Measurements from ENCODE around the gene PIGR. TPM values are rescaled to one million over a fixed set of nuclear protein-coding genes. Genes with fewer than 3 reads are reported as not detected.

The PIGR gene
- total and polyA plus RNA-seq, 9 of the 15 experiments (the other 6 are each of a cell fraction or from before 2014, with no cell fraction given), result 0.01 to 1.5 (median 0.03) TPM; not detected in 4

DNA sequence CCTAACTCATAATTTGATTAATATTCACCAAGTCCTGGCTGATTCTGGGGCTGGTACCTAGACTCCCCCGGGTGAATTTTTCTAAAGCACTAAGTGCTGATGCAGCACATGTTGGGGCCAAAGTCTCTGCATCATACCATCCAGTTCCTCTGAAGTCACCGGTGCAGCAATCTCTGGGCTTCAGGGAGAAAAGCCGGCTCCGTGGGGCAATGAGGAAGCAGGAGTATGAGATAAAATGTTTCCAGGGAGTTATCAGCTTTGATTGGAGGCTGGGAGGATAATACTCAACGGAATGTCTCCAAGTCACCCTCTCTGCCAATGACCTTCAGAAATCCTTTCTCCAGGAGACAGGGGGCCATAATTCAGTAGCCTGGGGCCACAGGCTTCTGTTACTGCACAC, 22.8 kb upstream of the PIGR start (continued):
- TF ChIP-seq MAZ (CRISPR knock-in tag; conservative IDR thresholded peaks at IDR 0.05 in 1 of 2, IDR thresholded peaks at IDR 0.05 in 1 of 2) (no peak), NFXL1 (CRISPR knock-in tag; IDR thresholded peaks at IDR 0.05) (no peak), FOXA3 (CRISPR knock-in tag; conservative IDR thresholded peaks at IDR 0.05 in 1 of 2, IDR thresholded peaks at IDR 0.05 in 1 of 2) (no peak), ZNF695 (CRISPR knock-in tag; IDR thresholded peaks at IDR 0.05) (no peak), TCF7L2 (IDR thresholded peaks at IDR 0.05; ENCODE audit: low read depth, low read length) (no peak), ZNF57 (CRISPR knock-in tag; IDR thresholded peaks at IDR 0.05) (no peak), HDAC8 (tag; IDR thresholded peaks at IDR 0.05) (no peak), ATF7 (IDR thresholded peaks at IDR 0.05) (no peak), ZNF165 (CRISPR knock-in tag; IDR thresholded peaks at IDR 0.05; ENCODE audit: borderline replicate concordance) (no peak), RNF2 (IDR thresholded peaks at IDR 0.05) (no peak), MAFG (tag; conservative IDR thresholded peaks at IDR 0.05) (peak; percentile 83), ZNF408 (CRISPR knock-in tag; IDR thresholded peaks at IDR 0.05; ENCODE audit: low read depth) (no peak), HDAC2 (IDR thresholded peaks at IDR 0.05) (0 out of 2 replicates have a peak, but pooled peaks have one; percentile 23), DDX20 (tag; IDR thresholded peaks at IDR 0.05; ENCODE audit: low read depth) (no peak), ZNF175 (CRISPR knock-in tag; IDR thresholded peaks at IDR 0.05; ENCODE audit: low read depth) (no peak)
- TF ChIP-seq, protein P1, sequence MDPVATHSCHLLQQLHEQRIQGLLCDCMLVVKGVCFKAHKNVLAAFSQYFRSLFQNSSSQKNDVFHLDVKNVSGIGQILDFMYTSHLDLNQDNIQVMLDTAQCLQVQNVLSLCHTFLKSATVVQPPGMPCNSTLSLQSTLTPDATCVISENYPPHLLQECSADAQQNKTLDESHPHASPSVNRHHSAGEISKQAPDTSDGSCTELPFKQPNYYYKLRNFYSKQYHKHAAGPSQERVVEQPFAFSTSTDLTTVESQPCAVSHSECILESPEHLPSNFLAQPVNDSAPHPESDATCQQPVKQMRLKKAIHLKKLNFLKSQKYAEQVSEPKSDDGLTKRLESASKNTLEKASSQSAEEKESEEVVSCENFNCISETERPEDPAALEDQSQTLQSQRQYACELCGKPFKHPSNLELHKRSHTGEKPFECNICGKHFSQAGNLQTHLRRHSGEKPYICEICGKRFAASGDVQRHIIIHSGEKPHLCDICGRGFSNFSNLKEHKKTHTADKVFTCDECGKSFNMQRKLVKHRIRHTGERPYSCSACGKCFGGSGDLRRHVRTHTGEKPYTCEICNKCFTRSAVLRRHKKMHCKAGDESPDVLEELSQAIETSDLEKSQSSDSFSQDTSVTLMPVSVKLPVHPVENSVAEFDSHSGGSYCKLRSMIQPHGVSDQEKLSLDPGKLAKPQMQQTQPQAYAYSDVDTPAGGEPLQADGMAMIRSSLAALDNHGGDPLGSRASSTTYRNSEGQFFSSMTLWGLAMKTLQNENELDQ (CRISPR knock-in tag; IDR thresholded peaks at IDR 0.05; ENCODE audit: borderline replicate concordance), result no peak
- TF ChIP-seq, protein P2, sequence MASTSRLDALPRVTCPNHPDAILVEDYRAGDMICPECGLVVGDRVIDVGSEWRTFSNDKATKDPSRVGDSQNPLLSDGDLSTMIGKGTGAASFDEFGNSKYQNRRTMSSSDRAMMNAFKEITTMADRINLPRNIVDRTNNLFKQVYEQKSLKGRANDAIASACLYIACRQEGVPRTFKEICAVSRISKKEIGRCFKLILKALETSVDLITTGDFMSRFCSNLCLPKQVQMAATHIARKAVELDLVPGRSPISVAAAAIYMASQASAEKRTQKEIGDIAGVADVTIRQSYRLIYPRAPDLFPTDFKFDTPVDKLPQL (IDR thresholded peaks at IDR 0.05; ENCODE audit: extremely low read depth, insufficient read length), result no peak
- TF ChIP-seq, protein P3, sequence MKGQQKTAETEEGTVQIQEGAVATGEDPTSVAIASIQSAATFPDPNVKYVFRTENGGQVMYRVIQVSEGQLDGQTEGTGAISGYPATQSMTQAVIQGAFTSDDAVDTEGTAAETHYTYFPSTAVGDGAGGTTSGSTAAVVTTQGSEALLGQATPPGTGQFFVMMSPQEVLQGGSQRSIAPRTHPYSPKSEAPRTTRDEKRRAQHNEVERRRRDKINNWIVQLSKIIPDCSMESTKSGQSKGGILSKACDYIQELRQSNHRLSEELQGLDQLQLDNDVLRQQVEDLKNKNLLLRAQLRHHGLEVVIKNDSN (CRISPR knock-in tag; IDR thresholded peaks at IDR 0.05), result no peak
- TF ChIP-seq, protein P4, sequence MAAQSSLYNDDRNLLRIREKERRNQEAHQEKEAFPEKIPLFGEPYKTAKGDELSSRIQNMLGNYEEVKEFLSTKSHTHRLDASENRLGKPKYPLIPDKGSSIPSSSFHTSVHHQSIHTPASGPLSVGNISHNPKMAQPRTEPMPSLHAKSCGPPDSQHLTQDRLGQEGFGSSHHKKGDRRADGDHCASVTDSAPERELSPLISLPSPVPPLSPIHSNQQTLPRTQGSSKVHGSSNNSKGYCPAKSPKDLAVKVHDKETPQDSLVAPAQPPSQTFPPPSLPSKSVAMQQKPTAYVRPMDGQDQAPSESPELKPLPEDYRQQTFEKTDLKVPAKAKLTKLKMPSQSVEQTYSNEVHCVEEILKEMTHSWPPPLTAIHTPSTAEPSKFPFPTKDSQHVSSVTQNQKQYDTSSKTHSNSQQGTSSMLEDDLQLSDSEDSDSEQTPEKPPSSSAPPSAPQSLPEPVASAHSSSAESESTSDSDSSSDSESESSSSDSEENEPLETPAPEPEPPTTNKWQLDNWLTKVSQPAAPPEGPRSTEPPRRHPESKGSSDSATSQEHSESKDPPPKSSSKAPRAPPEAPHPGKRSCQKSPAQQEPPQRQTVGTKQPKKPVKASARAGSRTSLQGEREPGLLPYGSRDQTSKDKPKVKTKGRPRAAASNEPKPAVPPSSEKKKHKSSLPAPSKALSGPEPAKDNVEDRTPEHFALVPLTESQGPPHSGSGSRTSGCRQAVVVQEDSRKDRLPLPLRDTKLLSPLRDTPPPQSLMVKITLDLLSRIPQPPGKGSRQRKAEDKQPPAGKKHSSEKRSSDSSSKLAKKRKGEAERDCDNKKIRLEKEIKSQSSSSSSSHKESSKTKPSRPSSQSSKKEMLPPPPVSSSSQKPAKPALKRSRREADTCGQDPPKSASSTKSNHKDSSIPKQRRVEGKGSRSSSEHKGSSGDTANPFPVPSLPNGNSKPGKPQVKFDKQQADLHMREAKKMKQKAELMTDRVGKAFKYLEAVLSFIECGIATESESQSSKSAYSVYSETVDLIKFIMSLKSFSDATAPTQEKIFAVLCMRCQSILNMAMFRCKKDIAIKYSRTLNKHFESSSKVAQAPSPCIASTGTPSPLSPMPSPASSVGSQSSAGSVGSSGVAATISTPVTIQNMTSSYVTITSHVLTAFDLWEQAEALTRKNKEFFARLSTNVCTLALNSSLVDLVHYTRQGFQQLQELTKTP (IDR thresholded peaks at IDR 0.05; ENCODE audit: low read depth in 1 of 2, partially characterized antibody in 2 of 2), result no peak
- TF ChIP-seq, protein P5, sequence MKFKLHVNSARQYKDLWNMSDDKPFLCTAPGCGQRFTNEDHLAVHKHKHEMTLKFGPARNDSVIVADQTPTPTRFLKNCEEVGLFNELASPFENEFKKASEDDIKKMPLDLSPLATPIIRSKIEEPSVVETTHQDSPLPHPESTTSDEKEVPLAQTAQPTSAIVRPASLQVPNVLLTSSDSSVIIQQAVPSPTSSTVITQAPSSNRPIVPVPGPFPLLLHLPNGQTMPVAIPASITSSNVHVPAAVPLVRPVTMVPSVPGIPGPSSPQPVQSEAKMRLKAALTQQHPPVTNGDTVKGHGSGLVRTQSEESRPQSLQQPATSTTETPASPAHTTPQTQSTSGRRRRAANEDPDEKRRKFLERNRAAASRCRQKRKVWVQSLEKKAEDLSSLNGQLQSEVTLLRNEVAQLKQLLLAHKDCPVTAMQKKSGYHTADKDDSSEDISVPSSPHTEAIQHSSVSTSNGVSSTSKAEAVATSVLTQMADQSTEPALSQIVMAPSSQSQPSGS (CRISPR knock-in tag; IDR thresholded peaks at IDR 0.05), result no peak
